HFF-Myc (cell line): ENCODE data around the gene SLC35E1.

Source experiments
- DNase-seq: peaks from one replicate; pipeline ENCODE4 v3.0.0-alpha.2; 2011; ENCODE audit warnings: low read depth; ENCODE audit errors: extremely low read depth
- H3K4me3 ChIP-seq: replicated peaks from 2 replicates; pipeline ENCODE4 v1.5.1; 2011; ENCODE audit warnings: low read depth, mild to moderate bottlenecking, control low read depth, low read length
- TF ChIP-seq, protein P1 (sequence below): IDR thresholded peaks from 2 replicates; pipeline ENCODE4 v1.5.1; 2012; ENCODE audit warnings: mild to moderate bottlenecking, low read depth, low read length, control low read depth; ENCODE audit errors: missing control alignments

The SLC35E1 gene

GRCh38 chr19:16504271-16504670 lies 67.9 kb downstream of the SLC35E1 start:
- DNase-seq, result no peak
- TF ChIP-seq, protein P1, sequence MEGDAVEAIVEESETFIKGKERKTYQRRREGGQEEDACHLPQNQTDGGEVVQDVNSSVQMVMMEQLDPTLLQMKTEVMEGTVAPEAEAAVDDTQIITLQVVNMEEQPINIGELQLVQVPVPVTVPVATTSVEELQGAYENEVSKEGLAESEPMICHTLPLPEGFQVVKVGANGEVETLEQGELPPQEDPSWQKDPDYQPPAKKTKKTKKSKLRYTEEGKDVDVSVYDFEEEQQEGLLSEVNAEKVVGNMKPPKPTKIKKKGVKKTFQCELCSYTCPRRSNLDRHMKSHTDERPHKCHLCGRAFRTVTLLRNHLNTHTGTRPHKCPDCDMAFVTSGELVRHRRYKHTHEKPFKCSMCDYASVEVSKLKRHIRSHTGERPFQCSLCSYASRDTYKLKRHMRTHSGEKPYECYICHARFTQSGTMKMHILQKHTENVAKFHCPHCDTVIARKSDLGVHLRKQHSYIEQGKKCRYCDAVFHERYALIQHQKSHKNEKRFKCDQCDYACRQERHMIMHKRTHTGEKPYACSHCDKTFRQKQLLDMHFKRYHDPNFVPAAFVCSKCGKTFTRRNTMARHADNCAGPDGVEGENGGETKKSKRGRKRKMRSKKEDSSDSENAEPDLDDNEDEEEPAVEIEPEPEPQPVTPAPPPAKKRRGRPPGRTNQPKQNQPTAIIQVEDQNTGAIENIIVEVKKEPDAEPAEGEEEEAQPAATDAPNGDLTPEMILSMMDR, result no peak
- no peak overlapping the region for H3K4me3 ChIP-seq
